Measurements from ENCODE around the gene EPB41L4B. TPM values are rescaled to one million over a fixed set of nuclear protein-coding genes. Genes with fewer than 3 reads are reported as not detected.

Gene EPB41L4B
- total and polyA plus RNA-seq, 2 of the 13 experiments (the other 11 are each of a cell fraction or from before 2014, with no cell fraction given) = 17.6 to 22.1 TPM

GRCh38 chr9:109313351-109313750 lies 7.5 kb downstream of the EPB41L4B start (continued):
- TF ChIP-seq ZNF687 (CRISPR knock-in tag; IDR thresholded peaks at IDR 0.05) (peak; percentile 40; the same call in 1 of the 2 replicates), ATAD3A (CRISPR knock-in tag; IDR thresholded peaks at IDR 0.05) (no peak), DDIT3 (CRISPR knock-in tag; IDR thresholded peaks at IDR 0.05) (no peak), MYC (CRISPR knock-in tag; IDR thresholded peaks at IDR 0.05; ENCODE audit: borderline replicate concordance) (0 out of 2 replicates have a peak, but pooled peaks have one; percentile 1), NFATC3 (CRISPR knock-in tag; IDR thresholded peaks at IDR 0.05) (no peak), ZNF569 (CRISPR knock-in tag; IDR thresholded peaks at IDR 0.05; ENCODE audit: borderline replicate concordance) (no peak), ZNF274 (CRISPR knock-in tag; IDR thresholded peaks at IDR 0.05) (no peak), ZNF264 (CRISPR knock-in tag; IDR thresholded peaks at IDR 0.05) (no peak), CERS6 (CRISPR knock-in tag; IDR thresholded peaks at IDR 0.05) (no peak), ZFX (CRISPR knock-in tag; IDR thresholded peaks at IDR 0.05; ENCODE audit: low read depth) (peak; percentile 9; the same call in 1 of the 2 replicates), HDAC1 (CRISPR knock-in tag; IDR thresholded peaks at IDR 0.05) (peak; percentile 16; the same call in 1 of the 2 replicates), ZNF362 (CRISPR knock-in tag; IDR thresholded peaks at IDR 0.05; ENCODE audit: borderline replicate concordance) (no peak), ZNF224 (CRISPR knock-in tag; IDR thresholded peaks at IDR 0.05) (no peak), ZNF773 (CRISPR knock-in tag; IDR thresholded peaks at IDR 0.05; ENCODE audit: borderline replicate concordance) (no peak), PATZ1 (CRISPR knock-in tag; IDR thresholded peaks at IDR 0.05) (peak; percentile 76), FOXA1 (IDR thresholded peaks at IDR 0.05) (no peak), FOXA1 (CRISPR knock-in tag; IDR thresholded peaks at IDR 0.05) (peak; percentile 32; the same call in 1 of the 2 replicates), ZNF24 (IDR thresholded peaks at IDR 0.05) (no peak), NCOR1 (IDR thresholded peaks at IDR 0.05; ENCODE audit: borderline replicate concordance, low read length) (no peak), KDM1A (CRISPR knock-in tag; IDR thresholded peaks at IDR 0.05) (no peak), CTCF (CRISPR knock-in tag; IDR thresholded peaks at IDR 0.05) (0 out of 2 replicates have a peak, but pooled peaks have one; percentile 6)

Data from HepG2 (cell line).